SK-N-SH (cell line): ENCODE measurements around the gene SHROOM3. TPM values are rescaled to one million over a fixed set of nuclear protein-coding genes. Genes with fewer than 3 reads are reported as not detected.

ENCODE experiments used
- CTCF ChIA-PET: fragments of 300-600, 350-600 bp; formaldehyde crosslinking; extraction: SDS; loops from one replicate; lab custom pipeline; 2021; lab: Yijun Ruan, JAX
- POLR2A ChIA-PET: fragments of 350-600 bp; sonication (Branson Sonifier 250); formaldehyde crosslinking; extraction: SDS; loops from one replicate; lab custom pipeline; 2020; ENCODE audit warnings: antibody characterized with exemption, inconsistent platforms; lab: Yijun Ruan, JAX
- DNase-seq: peaks from one replicate; pipeline ENCODE4 v3.0.0; 2012
- H2AFZ ChIP-seq: fragments of 200-600 bp; sonication (generic); 2 replicates; pipeline ENCODE4 v1.8.1; 2016; ENCODE audit warnings: antibody characterized with exemption, mild to moderate bottlenecking, low read depth
- H3F3A ChIP-seq: fragments of 200-600 bp; sonication (generic); replicated peaks from 2 replicates; pipeline ENCODE3; 2016; ENCODE audit warnings: antibody characterized with exemption, mild to moderate bottlenecking; ENCODE audit not compliant: insufficient read depth
- H3K27ac ChIP-seq, 2 experiments: fragments of 200-500 bp in 1 of 2; fragments of 200-600 bp in 1 of 2; sonication (Bioruptor generic) in 1 of 2; sonication (generic), shearing (Covaris generic) in 1 of 2; 2 replicates each; pipeline versions ENCODE4 v1.5.1 to v1.6.1; 2014 to 2016; ENCODE audit warnings: low read depth in 2 of 2, inconsistent platforms in 1 of 2, low read length in 1 of 2, mild to moderate bottlenecking in 1 of 2, mixed read lengths in 1 of 2
- H3K27me3 ChIP-seq: fragments of 200-600 bp; sonication (generic), shearing (Covaris generic); 2 replicates; pipeline ENCODE4 v1.6.1; 2016; ENCODE audit warnings: mixed run types; ENCODE audit not compliant: insufficient read depth
- H3K36me3 ChIP-seq, 2 experiments: fragments of 200-500 bp in 1 of 2; fragments of 200-600 bp in 1 of 2; sonication (Bioruptor generic) in 1 of 2; sonication (generic) in 1 of 2; replicated peaks in 1 of 2; 2 replicates each; pipeline versions ENCODE3 to v1.5.1; 2014 to 2016; ENCODE audit warnings: low read length in 1 of 2, mild to moderate bottlenecking in 1 of 2; ENCODE audit not compliant: insufficient read depth in 2 of 2, control insufficient read depth in 1 of 2
- H3K4me1 ChIP-seq, 2 experiments: fragments of 200-500 bp in 1 of 2; fragments of 200-600 bp in 1 of 2; sonication (Bioruptor generic) in 1 of 2; sonication (generic), shearing (Covaris generic) in 1 of 2; 2 replicates each; pipeline versions ENCODE4 v1.5.1 to v1.6.1; 2014 to 2016; ENCODE audit warnings: low read depth in 1 of 2, low read length in 1 of 2, mixed run types in 1 of 2; ENCODE audit not compliant: insufficient read depth in 2 of 2, control insufficient read depth in 1 of 2
- H3K4me2 ChIP-seq: fragments of 200-600 bp; sonication (generic), shearing (Covaris generic); 2 replicates; pipeline ENCODE4 v1.6.1; 2017; ENCODE audit warnings: mixed run types
- H3K4me3 ChIP-seq, 2 experiments: fragments of 200-500 bp in 1 of 2; fragments of 200-600 bp in 1 of 2; sonication (Bioruptor generic) in 1 of 2; sonication (generic), shearing (Covaris generic) in 1 of 2; 2 replicates each; pipeline versions ENCODE4 v1.5.1 to v1.8.1; 2014 to 2016; ENCODE audit warnings: low read depth in 2 of 2, inconsistent platforms in 1 of 2, low read length in 1 of 2, mild to moderate bottlenecking in 1 of 2, mixed read lengths in 1 of 2, moderate library complexity in 1 of 2
- H3K79me2 ChIP-seq: fragments of 200-600 bp; sonication (generic); 2 replicates; pipeline ENCODE4 v1.8.1; 2017; ENCODE audit warnings: mild to moderate bottlenecking; ENCODE audit not compliant: insufficient read depth
- H3K9ac ChIP-seq: fragments of 200-600 bp; sonication (generic); 2 replicates; pipeline ENCODE4 v1.6.1; 2017; ENCODE audit warnings: mixed run types
- H3K9me2 ChIP-seq: fragments of 200-600 bp; sonication (generic); 2 replicates; pipeline ENCODE4 v1.6.1; 2017; ENCODE audit warnings: mixed run types
- H3K9me3 ChIP-seq: fragments of 200-600 bp; sonication (generic); 2 replicates; pipeline ENCODE4 v1.6.1; 2017; ENCODE audit warnings: mixed run types, mild to moderate bottlenecking, moderate library complexity
- H4K20me1 ChIP-seq: fragments of 200-600 bp; sonication (generic); 2 replicates; pipeline ENCODE4 v1.6.1; 2017; ENCODE audit warnings: mild to moderate bottlenecking, mixed run types; ENCODE audit not compliant: insufficient read depth
- CHD2 ChIP-seq: fragments of 150-350 bp; IDR thresholded peaks from 2 replicates; pipeline ENCODE4 v1.6.1; 2018; ENCODE audit warnings: low read length; ENCODE audit not compliant: partially characterized antibody
- ELF1 ChIP-seq: IDR thresholded peaks from 2 replicates; pipeline ENCODE4 v1.4.0; 2012
- EP300 ChIP-seq, 2 experiments: IDR thresholded peaks; 2 replicates each; pipeline versions ENCODE4 v1.4.0 to v1.6.1; 2012; ENCODE audit warnings: borderline replicate concordance in 1 of 2, low read depth in 1 of 2, low read length in 1 of 2
- EZH2phosphoT487 ChIP-seq: fragments of 200-600 bp; sonication (generic); IDR thresholded peaks from 2 replicates; pipeline ENCODE4 v1.6.1; 2017; ENCODE audit warnings: low read depth, mixed run types, mild to moderate bottlenecking, antibody characterized with exemption, moderate library complexity, borderline replicate concordance
- FOSL2 ChIP-seq: IDR thresholded peaks from 2 replicates; pipeline ENCODE4 v1.4.0; 2012; ENCODE audit warnings: low read depth, mild to moderate bottlenecking, moderate library complexity, borderline replicate concordance
- FOXM1 ChIP-seq: IDR thresholded peaks from 2 replicates; pipeline ENCODE4 v1.4.0; 2012; ENCODE audit warnings: low read depth, mild to moderate bottlenecking
- GABPA ChIP-seq: IDR thresholded peaks from 2 replicates; pipeline ENCODE4 v1.4.0; 2012; ENCODE audit warnings: low read depth, mild to moderate bottlenecking
- NFIC ChIP-seq: IDR thresholded peaks from 2 replicates; pipeline ENCODE4 v1.4.0; 2012; ENCODE audit warnings: borderline replicate concordance
- NRF1 ChIP-seq: IDR thresholded peaks from 2 replicates; pipeline ENCODE4 v1.6.1; 2012; ENCODE audit warnings: low read depth, mild to moderate bottlenecking, low read length
- PBX3 ChIP-seq: IDR thresholded peaks from 2 replicates; pipeline ENCODE4; 2012
- POLR2AphosphoS5 ChIP-seq: IDR thresholded peaks from 2 replicates; pipeline ENCODE4 v1.6.1; 2012; ENCODE audit warnings: low read depth, low read length
- RAD21 ChIP-seq: IDR thresholded peaks from 2 replicates; pipeline ENCODE4 v1.6.1; 2012; ENCODE audit warnings: mild to moderate bottlenecking, low read length
- REST ChIP-seq: IDR thresholded peaks from 2 replicates; pipeline ENCODE4 v1.6.1; 2012; ENCODE audit warnings: mild to moderate bottlenecking, low read depth, low read length, moderate library complexity
- SMC3 ChIP-seq: IDR thresholded peaks from 2 replicates; pipeline ENCODE4 v1.6.1; 2012; ENCODE audit warnings: low read depth, low read length, improper control_type of control experiment
- TCF12 ChIP-seq: IDR thresholded peaks from 2 replicates; pipeline ENCODE4 v1.4.0; 2012
- YY1 ChIP-seq: IDR thresholded peaks from 2 replicates; pipeline ENCODE4 v1.4.0; 2012; ENCODE audit warnings: low read depth, mild to moderate bottlenecking
- ZBTB33 ChIP-seq: IDR thresholded peaks from 2 replicates; pipeline ENCODE4 v1.4.0; 2012; ENCODE audit warnings: low read depth, borderline replicate concordance
- WGBS: methylation state at CpG from one replicate; pipeline ENCODE4 v1.1.6; 2017; ENCODE audit warnings: low lambda C conversion rate; 5-methylcytosine and 5-hydroxymethylcytosine counted together
- polyA plus RNA-seq, 3 experiments: library from polyadenylated mRNA; depleted of rRNA; stranded (reverse); fragments of >200 nt; gene quantifications; 2 replicates each; pipeline ENCODE4 v1.2.3, GENCODE V29; 2012
- TF ChIP-seq, protein P1 (sequence below): fragments of 200-600 bp; sonication (generic); IDR thresholded peaks from 2 replicates; pipeline ENCODE4 v1.6.1; 2017; ENCODE audit warnings: antibody characterized with exemption, mild to moderate bottlenecking, moderate library complexity
- TF ChIP-seq, protein P2 (sequence below): IDR thresholded peaks from 2 replicates; pipeline ENCODE4 v1.4.0; 2012; ENCODE audit warnings: low read depth, borderline replicate concordance

The SHROOM3 gene
- polyA plus RNA-seq, 1 of the 3 experiments (the other 2 are of a cell fraction) = 4.3 TPM

- H3K27me3 ChIP-seq = no peaks in the 10 kb centered on the region
- POLR2A ChIA-PET = no interaction called here
- H3K9me3 ChIP-seq = no peaks in the 10 kb centered on the region
- no peak overlapping the region for H3K9ac ChIP-seq
- no peak overlapping the region for H3K4me3 ChIP-seq
- H3K36me3 ChIP-seq = no peaks in the 10 kb centered on the region
- no peaks in the 10 kb centered on the region for H3K4me1 ChIP-seq
- H3K79me2 ChIP-seq = no peaks in the 10 kb centered on the region
- no peaks in the 10 kb centered on the region for H3F3A ChIP-seq
- WGBS = 42% methylated on average over 2 of the region's 2 CpGs
- H3K9me2 ChIP-seq = no peaks in the 10 kb centered on the region
- H4K20me1 ChIP-seq = no peaks in the 10 kb centered on the region
- H3K4me2 ChIP-seq = no peak overlapping the region
- no peak for TF ChIP-seq TCF12
- TF ChIP-seq EP300 (IDR thresholded peaks at IDR 0.05; ENCODE audit: borderline replicate concordance in 1 of 2, low read depth in 1 of 2, low read length in 1 of 2) = no peak
- TF ChIP-seq RAD21 = no peak
- TF ChIP-seq, protein P1, sequence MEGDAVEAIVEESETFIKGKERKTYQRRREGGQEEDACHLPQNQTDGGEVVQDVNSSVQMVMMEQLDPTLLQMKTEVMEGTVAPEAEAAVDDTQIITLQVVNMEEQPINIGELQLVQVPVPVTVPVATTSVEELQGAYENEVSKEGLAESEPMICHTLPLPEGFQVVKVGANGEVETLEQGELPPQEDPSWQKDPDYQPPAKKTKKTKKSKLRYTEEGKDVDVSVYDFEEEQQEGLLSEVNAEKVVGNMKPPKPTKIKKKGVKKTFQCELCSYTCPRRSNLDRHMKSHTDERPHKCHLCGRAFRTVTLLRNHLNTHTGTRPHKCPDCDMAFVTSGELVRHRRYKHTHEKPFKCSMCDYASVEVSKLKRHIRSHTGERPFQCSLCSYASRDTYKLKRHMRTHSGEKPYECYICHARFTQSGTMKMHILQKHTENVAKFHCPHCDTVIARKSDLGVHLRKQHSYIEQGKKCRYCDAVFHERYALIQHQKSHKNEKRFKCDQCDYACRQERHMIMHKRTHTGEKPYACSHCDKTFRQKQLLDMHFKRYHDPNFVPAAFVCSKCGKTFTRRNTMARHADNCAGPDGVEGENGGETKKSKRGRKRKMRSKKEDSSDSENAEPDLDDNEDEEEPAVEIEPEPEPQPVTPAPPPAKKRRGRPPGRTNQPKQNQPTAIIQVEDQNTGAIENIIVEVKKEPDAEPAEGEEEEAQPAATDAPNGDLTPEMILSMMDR = no peak
- TF ChIP-seq ELF1 = no peak
- no peak for TF ChIP-seq POLR2AphosphoS5
- no peak for TF ChIP-seq SMC3
- no peak for TF ChIP-seq CHD2
- no peak for TF ChIP-seq FOXM1
- TF ChIP-seq, protein P2, sequence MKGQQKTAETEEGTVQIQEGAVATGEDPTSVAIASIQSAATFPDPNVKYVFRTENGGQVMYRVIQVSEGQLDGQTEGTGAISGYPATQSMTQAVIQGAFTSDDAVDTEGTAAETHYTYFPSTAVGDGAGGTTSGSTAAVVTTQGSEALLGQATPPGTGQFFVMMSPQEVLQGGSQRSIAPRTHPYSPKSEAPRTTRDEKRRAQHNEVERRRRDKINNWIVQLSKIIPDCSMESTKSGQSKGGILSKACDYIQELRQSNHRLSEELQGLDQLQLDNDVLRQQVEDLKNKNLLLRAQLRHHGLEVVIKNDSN = no peak
- TF ChIP-seq NFIC = no peak
- no peak for TF ChIP-seq FOSL2
- TF ChIP-seq NRF1 = no peak
- TF ChIP-seq ZBTB33 = no peak
- no peak for TF ChIP-seq EZH2phosphoT487
- no peak for TF ChIP-seq REST
- TF ChIP-seq YY1 = no peak
- no peak for TF ChIP-seq GABPA
- no peak for TF ChIP-seq PBX3
- DNase-seq = no peak
- CTCF ChIA-PET = interaction anchor here (0.7 kb wide), 1 partner anchor 41 kb away, joined by 3 read pairs; no protein-coding TSS in a partner anchor
- H2AFZ ChIP-seq = no peak overlapping the region
- no peak overlapping the region for H3K27ac ChIP-seq
These were observed 28.5 kb downstream of the SHROOM3 start for GRCh38 chr4:76463568-76463967.
